ENCODE results near the gene KRTAP10-6.
"Not testable (repeated sequence)": the region's sequence is repeated elsewhere in the genome, so short reads cannot be mapped to it uniquely, and the experiment has no call there.

KRTAP10-6 gene

DNA sequence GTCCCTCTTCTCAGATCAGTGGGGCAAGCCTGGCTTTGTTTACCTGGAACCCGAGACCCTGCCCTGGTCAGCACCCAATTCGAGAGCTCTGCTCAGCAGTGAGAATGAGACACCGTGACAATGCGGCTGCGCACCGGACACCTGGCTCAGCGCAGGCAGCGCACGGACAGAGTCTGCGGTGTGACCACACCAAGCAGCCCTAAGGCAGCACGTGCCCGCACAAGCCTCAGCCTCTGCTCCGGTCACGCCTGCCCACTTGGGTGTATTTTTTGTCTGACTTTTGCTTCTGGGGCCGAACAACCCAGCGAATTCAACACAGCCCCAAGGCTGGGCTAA is 24.3 kb upstream of the KRTAP10-6 start:
- DNase-seq: no peak

- DNase-seq: peak; percentile 75
These were observed 23.7 kb upstream of the KRTAP10-6 start for GRCh38 chr21:44615911-44616590.

DNA sequence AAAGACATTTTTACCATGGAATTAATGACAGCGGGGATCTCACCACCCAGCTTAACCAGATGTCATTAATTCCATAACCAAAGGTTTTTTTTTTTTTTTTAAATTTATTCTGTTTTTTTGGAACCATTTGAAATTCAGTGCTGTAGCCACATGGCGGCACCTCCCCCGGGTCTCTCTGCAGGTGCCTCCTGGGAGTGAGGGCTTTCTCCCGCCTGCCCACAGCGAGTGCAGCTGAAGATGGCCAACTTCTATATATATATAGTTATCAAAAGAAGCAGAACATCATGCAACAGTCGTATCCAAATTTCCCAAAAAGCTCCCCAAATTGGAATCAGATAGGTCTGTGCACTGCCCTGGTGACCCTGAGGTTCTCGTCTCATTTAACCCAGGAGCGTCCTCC is 23.2 kb upstream of the KRTAP10-6 start:
- DNase-seq: no peak

DNA sequence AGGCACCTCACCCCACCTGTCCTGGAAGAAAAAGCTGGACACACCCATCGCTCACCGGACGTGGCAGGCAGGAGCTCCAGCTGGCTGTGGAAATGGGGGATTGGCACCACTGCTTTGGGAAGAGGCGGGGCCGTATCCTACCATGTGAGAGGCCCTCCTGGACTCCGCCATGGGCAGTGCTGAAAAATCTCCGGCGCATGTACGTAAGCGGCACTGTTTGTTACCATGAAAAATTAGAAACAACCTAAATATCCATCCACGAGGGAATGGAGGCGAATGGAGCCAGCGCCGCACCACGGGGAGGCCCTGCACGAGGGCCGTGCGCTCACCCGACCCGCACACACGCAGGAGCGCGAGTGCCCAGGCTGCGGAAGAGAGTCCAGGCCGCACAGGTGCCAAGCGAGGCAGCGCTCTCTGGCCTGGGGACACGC is 22.7 kb upstream of the KRTAP10-6 start:
- DNase-seq: no peak

DNA sequence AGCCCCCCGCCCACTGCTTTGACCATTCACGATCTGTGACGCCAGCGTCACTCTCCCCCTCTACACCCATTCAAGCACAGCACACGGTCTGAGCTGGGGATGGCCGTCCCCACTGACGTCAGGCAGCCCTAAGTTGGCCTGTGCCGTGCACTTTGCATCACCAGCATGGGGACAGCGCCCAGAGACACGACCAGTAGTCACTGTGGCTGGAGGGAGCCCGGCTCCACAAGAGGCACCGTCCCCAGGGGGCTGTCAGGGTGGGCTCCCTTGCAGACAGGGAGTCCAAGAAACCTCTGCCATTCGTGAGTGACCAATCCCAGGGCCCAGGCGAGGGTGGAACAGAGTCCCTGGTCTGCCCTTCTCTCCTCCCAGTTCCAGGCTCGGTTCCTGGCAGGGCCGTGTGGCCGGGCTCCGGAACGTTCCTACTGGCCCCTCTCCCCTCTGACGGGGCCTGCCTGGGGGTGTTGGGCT is 21.9 kb upstream of the KRTAP10-6 start:
- DNase-seq: no peak

- no peak for DNase-seq
These were observed 21.3 kb upstream of the KRTAP10-6 start for GRCh38 chr21:44613386-44614155.

- DNase-seq: no peak
These were observed 20.4 kb upstream of the KRTAP10-6 start for GRCh38 chr21:44612669-44613229.

GRCh38 chr21:44612029-44612486 is 19.8 kb upstream of the KRTAP10-6 start, which contains the start of gene KRTAP10-8:
TSS of gene KRTAP10-8 (plus strand) at chr21:44612079. CDS start at chr21:44612101, 22 bp downstream.
- DNase-seq: no peak

DNA sequence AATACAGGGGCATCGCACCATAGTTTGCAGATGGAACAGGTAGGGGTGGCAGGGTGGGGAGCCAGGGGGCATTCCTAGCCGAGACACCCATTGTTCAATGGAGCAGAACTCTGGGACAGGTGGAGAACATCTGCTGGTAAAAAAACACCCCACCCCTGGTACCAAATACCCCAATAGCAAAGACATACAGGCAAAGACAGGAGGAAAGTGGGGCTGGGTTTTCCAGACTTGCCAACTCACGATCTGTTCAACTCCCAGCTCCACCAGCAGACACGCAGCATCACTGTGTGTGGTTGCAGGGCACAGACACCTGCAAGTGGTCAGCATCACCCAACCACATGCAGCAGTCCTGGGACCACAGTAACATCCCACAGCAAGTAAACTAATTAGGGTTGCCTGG is 19.2 kb upstream of the KRTAP10-6 start:
- DNase-seq: no peak

DNA sequence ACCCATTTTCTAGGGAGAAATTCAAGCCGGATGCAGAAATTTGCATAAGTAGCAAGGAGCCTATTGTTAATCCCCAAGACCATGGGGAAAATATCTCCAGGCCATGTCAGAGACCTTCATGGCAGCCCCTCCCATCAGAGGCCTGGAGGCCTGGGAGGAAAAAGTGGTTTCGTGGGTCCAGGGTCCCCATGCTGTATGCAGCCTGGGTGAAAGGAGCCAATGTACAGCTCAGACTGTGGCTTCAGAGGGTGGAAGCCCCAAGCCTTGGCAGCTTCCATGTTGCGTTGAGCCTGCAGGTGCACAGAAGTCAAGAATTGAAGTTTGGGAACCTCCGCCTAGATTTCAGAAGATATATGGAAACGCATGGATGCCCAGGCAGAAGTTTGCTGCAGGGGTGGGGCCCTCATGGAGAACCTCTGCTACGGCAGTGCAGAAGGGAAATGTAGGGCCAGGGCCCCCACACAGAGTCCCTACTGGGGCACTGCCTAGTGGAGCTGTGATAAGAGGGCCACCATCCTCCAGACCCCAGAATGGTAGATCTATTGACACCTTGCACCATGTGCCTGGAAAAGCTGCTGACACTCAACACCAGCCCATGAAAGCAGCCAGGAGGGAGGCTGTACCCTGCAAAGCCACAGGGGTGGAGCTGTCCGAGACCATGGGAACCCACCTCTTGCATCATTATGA is 18.0 kb upstream of the KRTAP10-6 start:
- not testable (repeated sequence) for DNase-seq

GRCh38 chr21:44609193-44609592 is 16.9 kb upstream of the KRTAP10-6 start:
- DNase-seq: no peak

DNA sequence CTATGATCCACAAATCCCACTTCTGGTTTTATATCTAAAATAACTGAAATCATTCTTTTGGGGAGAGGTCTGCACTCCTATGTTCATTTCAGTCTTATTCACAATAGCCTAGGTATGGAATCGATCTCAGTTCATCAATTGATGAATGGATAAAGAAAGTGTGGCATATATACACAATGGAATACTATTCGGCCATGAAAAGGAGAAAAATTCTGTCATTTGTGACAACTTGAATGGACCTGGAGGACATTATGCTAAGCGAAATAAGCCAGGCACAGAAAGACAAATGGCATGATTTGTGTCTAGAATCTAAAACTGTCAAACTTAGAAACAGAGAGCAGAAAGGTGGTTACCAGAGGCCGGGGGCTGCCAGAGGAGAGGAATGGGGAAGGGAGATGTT is 14.2 kb upstream of the KRTAP10-6 start:
- no peak for DNase-seq

GRCh38 chr21:44603911-44604310 is 11.6 kb upstream of the KRTAP10-6 start:
- no peak for DNase-seq

DNA sequence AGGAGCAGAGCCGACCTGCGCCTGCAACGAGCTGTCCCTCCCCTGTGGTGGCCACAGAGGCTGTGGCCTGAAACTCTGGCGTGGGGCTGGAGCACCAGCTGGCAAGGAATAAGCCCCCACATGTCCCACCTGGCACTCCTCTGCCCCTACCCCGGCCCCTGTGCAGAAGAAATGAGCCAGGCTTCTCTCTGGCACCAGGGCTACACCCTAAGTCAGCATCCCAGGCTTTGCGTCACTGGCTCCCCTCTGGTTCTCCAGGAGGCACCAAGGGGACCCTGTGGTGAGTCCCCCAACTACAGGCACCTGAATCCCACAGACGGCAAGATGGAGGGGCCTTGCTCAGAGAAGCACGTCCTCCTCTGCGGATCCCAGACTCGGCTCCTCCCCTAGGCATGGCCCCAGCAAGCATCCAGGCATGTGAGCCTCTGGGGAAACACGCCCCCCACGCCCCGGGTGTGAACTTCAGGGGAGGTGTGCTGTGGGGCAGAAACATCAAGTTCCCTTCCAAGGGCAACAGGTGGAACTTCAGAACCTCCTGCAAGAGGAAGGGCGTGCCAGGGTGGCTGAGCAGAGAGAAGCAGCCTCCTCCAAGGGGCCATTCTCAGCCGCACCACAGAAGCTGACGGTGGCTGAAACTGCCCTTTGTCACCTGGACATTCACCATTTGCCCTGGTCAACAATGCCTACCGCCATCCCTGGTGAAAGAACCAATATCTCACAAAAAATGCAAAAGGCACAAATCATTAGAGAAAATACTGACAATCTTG is 11.0 kb upstream of the KRTAP10-6 start:
- DNase-seq: no peak

- DNase-seq: no peak
These were observed 10.2 kb upstream of the KRTAP10-6 start for GRCh38 chr21:44602463-44602850.

DNA sequence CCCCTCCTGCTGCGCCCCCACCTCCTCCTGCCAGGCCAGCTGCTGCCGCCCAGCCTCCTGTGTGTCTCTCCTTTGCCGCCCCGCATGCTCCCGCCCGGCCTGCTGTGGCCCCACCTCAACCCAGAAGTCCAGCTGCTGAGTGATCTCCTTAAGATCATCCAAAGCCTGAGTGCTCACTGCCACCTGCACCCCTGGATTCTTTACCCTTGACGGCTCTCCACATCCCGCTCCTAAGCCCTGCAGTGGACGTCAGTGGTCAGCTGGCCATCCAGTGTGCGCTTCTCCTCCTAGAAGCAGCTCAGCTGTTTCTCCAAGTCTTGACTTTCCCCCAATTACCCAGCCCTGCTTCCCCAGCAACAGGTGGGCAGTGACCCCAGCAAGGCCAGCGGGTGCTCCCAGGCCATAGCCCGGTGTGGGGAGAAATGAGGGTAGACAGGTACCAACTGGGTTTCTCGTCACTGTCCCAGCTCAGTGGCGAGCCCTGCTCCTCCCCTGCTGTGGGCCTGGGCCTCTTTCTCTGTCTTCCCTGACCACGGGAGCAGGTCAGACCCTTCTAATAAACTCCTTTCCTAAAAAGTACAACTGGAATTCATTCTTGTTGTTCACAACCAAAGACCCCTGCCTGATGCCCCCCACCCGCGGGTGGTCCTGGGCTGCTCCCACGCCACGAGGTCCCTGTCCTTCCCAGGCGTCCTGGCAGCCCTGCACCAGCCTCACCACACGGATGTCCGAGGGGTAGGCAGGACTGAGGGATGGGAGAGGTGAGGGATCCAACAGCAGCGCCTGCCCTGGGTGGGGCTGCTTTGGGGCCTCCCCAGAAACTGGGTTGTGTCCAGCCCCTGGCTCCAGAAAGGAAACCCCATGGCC is 9.5 kb upstream of the KRTAP10-6 start:
- peak; percentile 24 for DNase-seq

DNA sequence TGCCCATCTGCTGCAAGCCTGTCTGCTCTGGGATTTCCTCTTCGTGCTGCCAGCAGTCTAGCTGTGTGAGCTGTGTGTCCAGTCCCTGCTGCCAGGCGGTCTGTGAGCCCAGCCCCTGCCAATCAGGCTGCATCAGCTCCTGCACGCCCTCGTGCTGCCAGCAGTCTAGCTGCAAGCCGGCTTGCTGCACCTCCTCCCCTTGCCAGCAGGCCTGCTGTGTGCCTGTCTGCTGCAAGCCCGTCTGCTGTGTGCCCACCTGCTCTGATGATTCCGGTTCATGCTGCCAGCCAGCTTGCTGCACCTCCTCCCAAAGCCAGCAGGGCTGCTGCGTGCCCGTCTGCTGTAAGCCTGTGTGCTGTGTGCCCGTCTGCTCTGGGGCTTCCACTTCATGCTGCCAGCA is 8.8 kb upstream of the KRTAP10-6 start:
- DNase-seq: peak; percentile 48

- DNase-seq: peak; percentile 67
These were observed 8.0 kb upstream of the KRTAP10-6 start, which contains the start of gene KRTAP10-7 for GRCh38 chr21:44600118-44600978. TSS of gene KRTAP10-7 (plus strand) at chr21:44600597. CDS start at chr21:44600622, 25 bp downstream.

DNA sequence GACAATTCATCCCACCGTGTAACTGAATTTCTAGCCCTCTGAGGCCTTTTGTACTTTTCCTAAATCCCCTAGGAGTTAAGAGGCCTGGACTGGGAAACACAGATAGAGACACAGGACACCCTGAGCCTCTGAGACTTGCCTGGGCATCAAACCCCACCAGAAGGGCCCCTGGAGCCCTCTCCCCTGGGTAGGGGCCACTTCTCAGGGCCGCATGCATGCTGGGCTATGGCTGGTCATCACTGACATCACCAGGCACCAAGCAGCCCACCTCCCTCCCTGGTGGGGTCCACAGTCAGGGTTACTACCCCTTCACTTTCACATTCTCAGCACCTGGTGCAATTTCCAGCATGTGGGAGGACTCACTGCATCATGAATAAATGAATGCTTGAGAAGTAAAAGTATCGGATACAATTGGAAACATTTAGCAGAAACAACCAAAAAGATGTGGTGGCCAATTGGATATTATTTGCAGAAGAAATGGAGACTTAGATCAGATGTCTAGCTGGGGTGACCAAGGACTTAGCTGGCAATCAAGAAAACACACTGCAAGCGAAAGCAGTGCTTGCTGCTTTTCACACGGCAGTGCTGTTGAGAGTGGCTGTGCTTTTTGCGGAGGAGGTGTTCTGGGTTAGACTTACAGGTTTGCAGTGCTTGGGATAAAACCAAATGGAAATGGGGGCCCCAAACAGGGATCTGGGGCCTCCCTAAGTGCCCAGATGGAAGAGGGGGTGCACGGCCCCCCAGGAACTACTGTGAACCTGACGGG is 7.1 kb upstream of the KRTAP10-6 start:
- DNase-seq: no peak

- no peak for DNase-seq
These were observed 5.8 kb upstream of the KRTAP10-6 start for GRCh38 chr21:44598061-44598460.

Data from NCI-H146 (cell line).